Measurements from ENCODE around the gene STK32C. TPM values are rescaled to one million over a fixed set of nuclear protein-coding genes. Genes with fewer than 3 reads are reported as not detected.

Gene STK32C
- total RNA-seq, 4 donors from 2014 or later, result 9.4 to 18.1 (median 16.2) TPM

DNA sequence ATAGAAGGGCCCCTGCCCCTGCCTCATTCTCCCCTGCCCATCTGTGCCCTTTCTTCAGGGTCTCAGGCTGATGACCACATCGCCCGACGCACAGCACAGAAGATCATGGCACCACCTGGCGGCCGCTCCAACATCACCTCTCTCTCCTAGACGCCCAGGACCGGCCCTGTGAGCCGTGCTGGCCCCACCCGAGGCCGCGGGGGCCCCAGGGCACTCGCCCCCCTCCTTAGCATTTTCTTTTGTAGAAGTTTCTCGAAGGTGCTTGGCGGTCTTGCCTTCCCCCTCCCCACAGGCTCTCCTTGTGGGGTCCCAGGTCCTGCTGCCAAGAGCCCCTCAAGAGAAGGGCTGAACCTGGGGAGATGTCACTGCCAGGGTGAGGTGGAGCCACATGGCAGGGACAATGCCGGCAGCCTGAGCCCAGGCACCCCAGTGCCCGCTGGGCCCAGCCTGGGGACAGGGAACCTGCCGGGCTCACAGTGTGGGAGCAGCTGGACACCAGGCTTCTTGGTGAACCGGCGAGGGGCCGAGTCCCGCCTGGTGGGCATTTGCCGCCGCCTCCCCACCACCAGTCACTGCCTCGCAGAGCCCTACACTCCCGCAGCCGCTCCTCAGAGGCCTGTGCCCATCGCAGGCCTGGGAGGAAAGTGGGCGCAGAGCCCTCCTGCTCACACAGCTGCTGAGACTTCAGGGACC is 102.8 kb downstream of the STK32C start:
- 83 to 88% methylated on average over 25 to 28 of the region's 28 CpGs for WGBS, 2 donors
- no peaks in the 10 kb centered on the region for H3K27me3 ChIP-seq
- no peak overlapping the region for H3K4me3 ChIP-seq
- no peak for DNase-seq (ENCODE audit: low spot score in 2 of 2)
- no peaks in the 10 kb centered on the region for H3K4me1 ChIP-seq
- TF ChIP-seq, protein P1, sequence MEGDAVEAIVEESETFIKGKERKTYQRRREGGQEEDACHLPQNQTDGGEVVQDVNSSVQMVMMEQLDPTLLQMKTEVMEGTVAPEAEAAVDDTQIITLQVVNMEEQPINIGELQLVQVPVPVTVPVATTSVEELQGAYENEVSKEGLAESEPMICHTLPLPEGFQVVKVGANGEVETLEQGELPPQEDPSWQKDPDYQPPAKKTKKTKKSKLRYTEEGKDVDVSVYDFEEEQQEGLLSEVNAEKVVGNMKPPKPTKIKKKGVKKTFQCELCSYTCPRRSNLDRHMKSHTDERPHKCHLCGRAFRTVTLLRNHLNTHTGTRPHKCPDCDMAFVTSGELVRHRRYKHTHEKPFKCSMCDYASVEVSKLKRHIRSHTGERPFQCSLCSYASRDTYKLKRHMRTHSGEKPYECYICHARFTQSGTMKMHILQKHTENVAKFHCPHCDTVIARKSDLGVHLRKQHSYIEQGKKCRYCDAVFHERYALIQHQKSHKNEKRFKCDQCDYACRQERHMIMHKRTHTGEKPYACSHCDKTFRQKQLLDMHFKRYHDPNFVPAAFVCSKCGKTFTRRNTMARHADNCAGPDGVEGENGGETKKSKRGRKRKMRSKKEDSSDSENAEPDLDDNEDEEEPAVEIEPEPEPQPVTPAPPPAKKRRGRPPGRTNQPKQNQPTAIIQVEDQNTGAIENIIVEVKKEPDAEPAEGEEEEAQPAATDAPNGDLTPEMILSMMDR (IDR thresholded peaks at IDR 0.05), result no peak
- no peak for TF ChIP-seq POLR2A (IDR thresholded peaks at IDR 0.05)
- no peak for TF ChIP-seq EP300 (IDR thresholded peaks at IDR 0.05)
- H3K27ac ChIP-seq, result no peak overlapping the region
- H3K9me3 ChIP-seq, result no peaks in the 10 kb centered on the region
- H3K36me3 ChIP-seq, result peaks cover 0 to 20% (median 0%) of the 10 kb centered on the region in 3 donors

DNA sequence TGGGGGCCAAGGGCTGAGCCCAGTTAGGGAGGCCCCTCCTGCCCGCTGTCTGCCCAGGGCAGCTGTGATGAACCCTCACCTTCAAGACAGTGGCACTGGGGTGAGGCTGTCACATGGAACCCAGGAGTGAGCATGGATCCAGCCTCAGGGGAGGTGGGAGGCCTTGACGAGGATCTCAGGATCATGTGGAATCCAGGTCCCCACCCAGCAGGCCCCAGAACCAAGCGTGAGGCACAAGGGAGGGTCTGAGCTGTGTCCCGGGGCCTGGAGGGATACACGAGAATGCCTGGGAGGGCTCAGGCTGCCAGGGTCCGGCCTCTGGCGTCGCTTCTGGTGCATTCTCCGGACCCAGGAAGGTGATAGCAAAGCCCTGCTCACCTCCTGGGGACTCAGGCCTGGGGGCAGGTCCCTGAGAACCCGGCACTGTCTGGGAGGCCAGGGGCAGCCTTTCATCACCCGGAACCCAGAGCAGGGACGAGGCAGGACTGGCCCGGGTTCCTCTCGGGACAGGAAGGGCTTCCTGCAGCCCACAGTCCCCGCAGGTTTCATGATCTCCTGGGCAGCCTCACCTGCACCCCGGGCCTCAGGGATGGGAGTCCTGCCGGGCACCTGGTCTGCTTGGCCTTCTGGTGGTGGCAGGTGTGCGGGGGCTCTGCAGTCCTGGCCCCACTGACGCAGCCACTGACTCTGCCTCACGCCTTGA is 103.5 kb downstream of the STK32C start:
- TF ChIP-seq EP300 (IDR thresholded peaks at IDR 0.05) (no peak), POLR2A (IDR thresholded peaks at IDR 0.05) (no peak)
- TF ChIP-seq, protein P1 (IDR thresholded peaks at IDR 0.05), result no peak
- H3K4me3 ChIP-seq, result no peak overlapping the region
- H3K27me3 ChIP-seq, result no peaks in the 10 kb centered on the region
- no peaks in the 10 kb centered on the region for H3K9me3 ChIP-seq
- peaks cover 0 to 19% (median 0%) of the 10 kb centered on the region in 3 donors for H3K36me3 ChIP-seq
- WGBS, 2 donors, result 80 to 88% methylated on average over 7 to 12 of the region's 20 CpGs
- DNase-seq (ENCODE audit: low spot score in 2 of 2), result no peak
- no peak overlapping the region for H3K27ac ChIP-seq
- no peaks in the 10 kb centered on the region for H3K4me1 ChIP-seq

DNA sequence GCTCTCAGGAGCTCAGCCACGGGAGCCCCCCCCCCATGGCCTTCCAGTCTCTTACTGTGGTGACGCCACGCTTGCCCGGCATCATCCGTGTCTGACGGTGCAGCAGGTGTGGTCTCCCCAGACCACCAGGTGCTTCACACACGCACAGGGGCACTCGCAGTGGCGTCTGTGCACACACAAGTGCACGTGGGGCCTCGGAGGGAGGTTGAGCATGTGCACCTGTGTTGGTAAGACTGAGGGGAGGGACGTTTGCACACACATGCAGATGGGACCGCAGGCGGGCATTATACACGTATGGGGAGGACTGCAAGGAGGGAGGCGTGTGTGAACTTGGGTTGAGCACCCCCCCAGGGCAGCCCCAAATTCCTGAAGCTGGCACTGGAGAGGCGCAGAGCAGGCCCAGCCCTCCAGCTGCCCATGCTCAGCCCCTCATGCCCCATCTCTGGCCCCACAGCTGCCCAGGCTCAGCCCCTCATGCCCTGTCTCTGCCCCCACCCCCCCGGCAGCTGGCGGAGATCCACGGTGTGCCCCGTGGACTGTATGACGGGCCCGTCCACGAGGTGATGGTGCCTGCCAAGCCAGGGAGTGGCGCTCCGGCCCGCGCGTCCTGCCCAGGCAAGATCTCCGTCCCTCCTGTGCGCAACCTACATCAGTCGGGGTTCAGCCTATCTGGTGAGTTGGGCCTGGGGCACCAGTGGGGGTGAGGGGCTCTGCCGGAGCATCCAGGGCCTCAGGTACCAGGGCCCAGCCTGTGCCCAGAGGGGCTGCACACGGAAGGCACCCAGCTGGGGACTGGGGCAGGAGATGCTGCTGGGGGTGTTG is 104.3 kb downstream of the STK32C start:
- Histone ChIP-seq H3K4me3 (no peak overlapping the region), H3K27me3 (no peaks in the 10 kb centered on the region), H3K36me3 (peaks cover 0 to 11% (median 0%) of the 10 kb centered on the region in 3 donors), H3K27ac (no peak overlapping the region), H3K4me1 (no peaks in the 10 kb centered on the region), H3K9me3 (no peaks in the 10 kb centered on the region)
- no peak for DNase-seq (ENCODE audit: low spot score in 2 of 2)
- 82 to 85% methylated on average over 24 to 31 of the region's 34 CpGs for WGBS, 2 donors
- TF ChIP-seq, protein P1 (IDR thresholded peaks at IDR 0.05), result no peak

DNA sequence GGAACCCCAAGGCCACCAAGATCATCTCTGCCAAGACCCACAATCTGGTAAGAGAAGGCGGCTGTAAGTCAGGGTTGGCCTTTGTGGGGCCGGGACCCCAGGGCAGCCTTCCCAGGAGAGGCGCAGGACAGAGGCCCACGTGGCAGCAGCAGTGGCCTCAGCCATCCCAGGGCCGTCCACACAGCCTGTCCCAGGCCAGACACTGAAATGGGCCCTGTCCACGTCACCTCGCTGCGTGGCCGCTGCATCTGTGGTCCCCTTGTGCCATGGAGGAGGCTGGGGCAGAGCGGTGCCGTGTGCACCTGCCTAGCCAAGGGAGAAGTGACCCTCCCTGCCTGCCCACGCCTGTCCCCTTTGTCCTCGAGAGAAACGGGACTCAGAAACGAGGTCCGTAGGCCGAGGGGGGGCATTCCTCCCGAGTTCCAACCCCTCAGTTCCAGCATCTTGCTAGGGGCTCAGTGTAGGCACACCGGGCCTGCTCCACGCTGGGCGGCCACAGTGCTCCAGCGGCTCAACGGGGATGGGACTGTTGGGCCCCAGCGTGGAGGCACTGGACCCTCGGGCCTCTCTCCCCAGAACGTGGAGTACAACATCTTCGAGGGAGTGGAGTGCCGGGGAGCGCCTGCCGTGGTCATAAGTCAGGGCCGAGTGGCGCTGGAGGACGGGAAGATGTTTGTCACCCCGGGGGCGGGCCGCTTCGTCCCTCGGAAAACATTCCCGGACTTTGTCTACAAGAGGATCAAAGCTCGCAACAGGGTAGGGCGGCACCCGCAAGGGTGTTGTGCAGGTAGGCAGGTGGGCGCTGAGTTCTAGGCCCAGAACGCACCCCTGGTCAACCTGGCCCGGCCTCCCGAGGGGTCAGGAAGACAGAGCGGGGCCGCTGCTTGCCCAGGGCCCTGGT is 105.4 kb downstream of the STK32C start:
- Histone ChIP-seq H3K4me1 (no peaks in the 10 kb centered on the region), H3K9me3 (no peaks in the 10 kb centered on the region), H3K36me3 (no peaks in the 10 kb centered on the region), H3K27ac (no peak overlapping the region), H3K4me3 (no peak overlapping the region), H3K27me3 (no peaks in the 10 kb centered on the region)
- DNase-seq (ENCODE audit: low spot score in 2 of 2), result no peak
- WGBS, 2 donors, result 86 to 88% methylated on average over 26 to 47 of the region's 48 CpGs
- no peak for TF ChIP-seq EP300 (IDR thresholded peaks at IDR 0.05)

Measured in tibial nerve (tissue), 4 donors.